Panc1 (cell line): ENCODE measurements around the gene ADCK2. TPM values are rescaled to one million over a fixed set of nuclear protein-coding genes. Genes with fewer than 3 reads are reported as not detected.

ENCODE experiments used
- ATAC-seq: fragments of 200-7000 bp; cut with Tn5 transposase; 2 replicates; pipeline ENCODE4 v1.9.1; 2020; ENCODE audit warnings: mild to moderate bottlenecking, moderate library complexity
- BruUV-seq: library from RNA; stranded (reverse); fragments of 400-500 nt; replicated peaks from 2 replicates; lab custom pipeline; 2021; lab: Mats Ljungman, UMichigan
- CTCF ChIA-PET: fragments of 300-600 bp; sonication (Branson Sonifier 250); formaldehyde crosslinking; loops from one replicate; lab custom pipeline; 2022; ENCODE audit warnings: antibody characterized with exemption; lab: Charles Lee
- POLR2A ChIA-PET: fragments of 300-600 bp; sonication (Branson Sonifier 250); formaldehyde crosslinking; loops from one replicate; lab custom pipeline; 2022; ENCODE audit warnings: antibody characterized with exemption; lab: Charles Lee
- DNase-seq: peaks from one replicate; pipeline ENCODE4 v3.0.0-alpha.2; 2010; ENCODE audit warnings: low read depth, low spot score
- H3K27ac ChIP-seq: 2 replicates; pipeline ENCODE4 v1.5.1; 2011; ENCODE audit warnings: mild to moderate bottlenecking, low read length, inconsistent platforms
- H3K27me3 ChIP-seq: fragments of 200-500 bp; sonication (Bioruptor generic); 2 replicates; pipeline ENCODE4 v1.6.0; 2014; ENCODE audit warnings: low read length, inconsistent platforms; ENCODE audit not compliant: control insufficient read depth, insufficient read depth
- H3K36me3 ChIP-seq: fragments of 200-500 bp; sonication (Bioruptor generic); 2 replicates; pipeline ENCODE4 v1.5.1; 2014; ENCODE audit warnings: inconsistent platforms, mild to moderate bottlenecking, low read length, moderate library complexity; ENCODE audit not compliant: control insufficient read depth, insufficient read depth
- H3K4me1 ChIP-seq: 2 replicates; pipeline ENCODE4 v1.5.1; 2011; ENCODE audit warnings: inconsistent platforms, mild to moderate bottlenecking, low read length, moderate library complexity; ENCODE audit not compliant: control insufficient read depth, insufficient read depth
- H3K4me3 ChIP-seq, 2 experiments: 2 replicates each; pipeline ENCODE4 v1.5.1; 2011 to 2012; ENCODE audit warnings: low read depth in 2 of 2, low read length in 2 of 2, mild to moderate bottlenecking in 2 of 2, inconsistent platforms in 1 of 2, moderate library complexity in 1 of 2
- H3K9me3 ChIP-seq: fragments of 200-500 bp; sonication (Bioruptor generic); 2 replicates; pipeline ENCODE4 v1.5.1; 2014; ENCODE audit warnings: low read depth, mild to moderate bottlenecking, inconsistent platforms, low read length, moderate library complexity; ENCODE audit not compliant: control insufficient read depth, insufficient read depth
- CTCF ChIP-seq: fragments of 450-650 bp; IDR thresholded peaks from 2 replicates; pipeline ENCODE4 v1.5.1; 2017; ENCODE audit warnings: mild to moderate bottlenecking
- POLR2AphosphoS5 ChIP-seq: IDR thresholded peaks from 2 replicates; pipeline ENCODE4 v1.6.1; 2012; ENCODE audit warnings: mild to moderate bottlenecking, low read depth, low read length, moderate library complexity
- REST ChIP-seq, 2 experiments: IDR thresholded peaks; 2 replicates each; pipeline ENCODE4 v1.6.1; 2011 to 2012; ENCODE audit warnings: low read depth in 2 of 2, control low read depth in 1 of 2, low read length in 1 of 2, mild to moderate bottlenecking in 1 of 2, moderate library complexity in 1 of 2; ENCODE audit not compliant: insufficient read depth in 1 of 2
- SIN3A ChIP-seq: IDR thresholded peaks from 2 replicates; pipeline ENCODE4 v1.6.1; 2012; ENCODE audit warnings: low read depth, mild to moderate bottlenecking, low read length, moderate library complexity, borderline replicate concordance; ENCODE audit not compliant: insufficient read depth
- TCF7L2 ChIP-seq: IDR thresholded peaks from 2 replicates; pipeline ENCODE4 v1.6.1; 2011; ENCODE audit warnings: mild to moderate bottlenecking, low read depth, low read length, inconsistent platforms
- in situ Hi-C: cut with HindIII; loops from 2 replicates; pipeline ENCODE4 v1.10.0; 2016; ENCODE audit warnings: low sequenced_read_pairs, low pct_unique_long_range_greater_than_20kb
- intact Hi-C: fragments of 100-400 bp; cut with micrococcal nuclease; formaldehyde crosslinking; loops from one replicate; pipeline ENCODE4 v1.10.0; 2022; ENCODE audit not compliant: unreplicated experiment
- total RNA-seq: library from RNA; stranded (reverse); gene quantifications from one replicate; pipeline ENCODE4 v1.2.1, GENCODE V29; 2021; ENCODE audit not compliant: unreplicated experiment

ADCK2 gene
- total RNA-seq, 1 experiment from 2014 or later, result 21.6 TPM

DNA sequence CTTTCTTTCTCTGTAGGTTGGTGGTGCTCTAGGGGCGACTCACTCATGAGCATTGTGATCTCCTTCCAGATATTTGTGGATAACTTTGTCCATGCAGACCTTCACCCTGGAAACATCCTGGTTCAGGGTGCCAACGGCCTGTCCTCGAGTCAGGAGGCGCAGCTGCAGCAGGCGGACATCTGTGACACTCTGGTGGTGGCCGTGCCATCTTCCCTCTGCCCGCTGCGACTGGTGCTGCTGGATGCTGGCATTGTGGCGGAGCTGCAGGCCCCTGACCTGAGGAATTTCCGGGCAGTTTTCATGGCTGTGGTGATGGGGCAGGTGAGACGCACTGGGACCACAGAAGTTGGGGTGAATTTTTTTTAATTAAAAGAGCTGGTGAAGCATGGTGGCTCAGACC lies 14.2 kb downstream of the ADCK2 start:
- no peaks in the 10 kb centered on the region for H3K4me1 ChIP-seq
- DNase-seq, result no peak
- BruUV-seq, result no TSS peak
- TF ChIP-seq POLR2AphosphoS5 (no peak), CTCF (no peak), SIN3A (no peak), REST (IDR thresholded peaks at IDR 0.05; ENCODE audit: insufficient read depth in 1 of 2, low read depth in 2 of 2, low read length in 1 of 2) (no peak), TCF7L2 (no peak)
- intact Hi-C loops, result no loop called here
- ChIA-PET CTCF (no interaction called here), POLR2A (no interaction called here)
- ATAC-seq, result no peak
- no peak overlapping the region for H3K27ac ChIP-seq
- H3K4me3 ChIP-seq, result no peak overlapping the region
- in situ Hi-C loops, result no loop called here
- H3K9me3 ChIP-seq, result no peaks in the 10 kb centered on the region
- H3K36me3 ChIP-seq, result no peaks in the 10 kb centered on the region
- no peaks in the 10 kb centered on the region for H3K27me3 ChIP-seq

DNA sequence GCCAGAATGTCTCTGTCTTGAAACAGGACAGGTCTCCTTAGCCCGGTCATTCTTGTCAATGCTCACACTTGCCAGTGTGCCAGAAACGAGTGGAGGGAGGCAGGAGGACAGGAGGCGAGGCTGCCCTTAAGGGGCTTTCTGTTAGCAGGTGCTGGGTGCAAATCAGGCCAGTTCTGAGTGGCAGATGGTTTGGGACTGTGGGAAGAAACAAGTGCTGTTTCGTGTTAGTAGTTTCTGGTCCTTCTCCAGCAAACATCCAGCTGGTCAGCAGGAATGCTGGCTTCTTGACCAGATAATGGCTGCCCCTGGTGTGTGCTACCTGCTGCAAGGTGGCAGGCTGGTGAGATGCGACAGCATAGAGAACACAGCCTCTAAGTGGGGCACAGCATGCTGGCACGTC lies 15.6 kb downstream of the ADCK2 start:
- no peaks in the 10 kb centered on the region for H3K9me3 ChIP-seq
- H3K4me3 ChIP-seq, result no peak overlapping the region
- no peaks in the 10 kb centered on the region for H3K4me1 ChIP-seq
- ChIA-PET POLR2A (interaction anchor here (0.7 kb wide), 1 partner anchor 194 kb away, joined by 4 read pairs; no protein-coding TSS in a partner anchor), CTCF (no interaction called here)
- H3K27ac ChIP-seq, result no peak overlapping the region
- no peak for TF ChIP-seq POLR2AphosphoS5
- no peak for TF ChIP-seq CTCF
- no peak for TF ChIP-seq REST (IDR thresholded peaks at IDR 0.05; ENCODE audit: insufficient read depth in 1 of 2, low read depth in 2 of 2, low read length in 1 of 2)
- TF ChIP-seq SIN3A, result no peak
- no peak for TF ChIP-seq TCF7L2
- DNase-seq, result no peak
- ATAC-seq, result no peak
- BruUV-seq, result no TSS peak
- H3K36me3 ChIP-seq, result no peaks in the 10 kb centered on the region
- intact Hi-C loops, result no loop called here
- in situ Hi-C loops, result no loop called here
- H3K27me3 ChIP-seq, result no peaks in the 10 kb centered on the region
